SK-N-SH treated with all-trans-retinoic acid at 6 μM for 48 hours (cell line): ENCODE measurements around the gene RNF138.

ENCODE experiments used
- ATAC-seq: fragments of 200-7000 bp; cut with Tn5 transposase; 3 replicates; pipeline ENCODE4 v1.9.1; 2020; ENCODE audit warnings: mild to moderate bottlenecking, moderate library complexity
- ARNTL ChIP-seq: fragments of 450-650 bp; formaldehyde crosslinking; IDR thresholded peaks from 2 replicates; pipeline ENCODE4 v1.5.0; 2020; ENCODE audit warnings: low read depth, mild to moderate bottlenecking, moderate library complexity, borderline replicate concordance
- BACH2 ChIP-seq: fragments of 250-450 bp; sonication (Bioruptor Pico); IDR thresholded peaks from 2 replicates; pipeline ENCODE4 v1.9.0; 2021; ENCODE audit warnings: mild to moderate bottlenecking, borderline replicate concordance
- CREB5 ChIP-seq: fragments of 250-450 bp; sonication (Bioruptor Pico); IDR thresholded peaks from 2 replicates; pipeline ENCODE4 v1.5.1; 2020; ENCODE audit warnings: low read depth, mild to moderate bottlenecking, moderate library complexity
- CSDC2 ChIP-seq: fragments of 250-450 bp; sonication (Bioruptor Pico); IDR thresholded peaks from 2 replicates; pipeline ENCODE4 v1.5.0; 2020; ENCODE audit warnings: mild to moderate bottlenecking, moderate library complexity
- CSRNP3 ChIP-seq: fragments of 250-450 bp; sonication (Bioruptor Pico); IDR thresholded peaks from 2 replicates; pipeline ENCODE4 v1.5.1; 2021; ENCODE audit warnings: mild to moderate bottlenecking, moderate library complexity
- GLIS3 ChIP-seq: fragments of 250-450 bp; sonication (Bioruptor Pico); IDR thresholded peaks from 2 replicates; pipeline ENCODE4 v1.5.0; 2020; ENCODE audit warnings: mild to moderate bottlenecking, moderate library complexity
- ISL1 ChIP-seq: fragments of 250-450 bp; sonication (Bioruptor Pico); IDR thresholded peaks from 2 replicates; pipeline ENCODE4 v2.1.2; 2022; ENCODE audit warnings: mild to moderate bottlenecking, moderate library complexity
- OSR1 ChIP-seq: fragments of 250-450 bp; sonication (Bioruptor Pico); IDR thresholded peaks from 2 replicates; pipeline ENCODE4 v1.8.0; 2022; ENCODE audit warnings: moderate library complexity, mild to moderate bottlenecking, inconsistent platforms
- PATZ1 ChIP-seq: fragments of 250-450 bp; sonication (Bioruptor Pico); IDR thresholded peaks from 2 replicates; pipeline ENCODE4 v1.8.0; 2020; ENCODE audit warnings: mild to moderate bottlenecking, moderate library complexity, borderline replicate concordance
- POU6F1 ChIP-seq: fragments of 250-450 bp; sonication (Bioruptor Pico); IDR thresholded peaks from 2 replicates; pipeline ENCODE4 v1.8.0; 2021; ENCODE audit warnings: low read depth, mild to moderate bottlenecking, moderate library complexity, borderline replicate concordance
- PPARA ChIP-seq: fragments of 250-450 bp; sonication (Bioruptor Pico); IDR thresholded peaks from 2 replicates; pipeline ENCODE4 v1.5.0; 2020; ENCODE audit warnings: mild to moderate bottlenecking, borderline replicate concordance
- RARB ChIP-seq: fragments of 250-450 bp; sonication (Bioruptor Pico); IDR thresholded peaks from 2 replicates; pipeline ENCODE4 v1.8.0; 2021; ENCODE audit warnings: mild to moderate bottlenecking, moderate library complexity
- SNAI2 ChIP-seq: fragments of 250-450 bp; sonication (Bioruptor Pico); IDR thresholded peaks from 2 replicates; pipeline ENCODE4 v1.5.0; 2020; ENCODE audit warnings: mild to moderate bottlenecking, moderate library complexity
- TCF4 ChIP-seq: fragments of 250-450 bp; sonication (Bioruptor Pico); IDR thresholded peaks from 2 replicates; pipeline ENCODE4 v1.8.0; 2021; ENCODE audit warnings: mild to moderate bottlenecking, moderate library complexity, borderline replicate concordance
- TOX ChIP-seq: fragments of 250-450 bp; sonication (Bioruptor Pico); IDR thresholded peaks from 2 replicates; pipeline ENCODE4 v1.8.0; 2021; ENCODE audit warnings: mild to moderate bottlenecking, moderate library complexity, borderline replicate concordance
- TSHZ2 ChIP-seq: fragments of 250-450 bp; sonication (Bioruptor Pico); IDR thresholded peaks from 2 replicates; pipeline ENCODE4 v1.5.0; 2020; ENCODE audit warnings: mild to moderate bottlenecking, moderate library complexity
- ZFP3 ChIP-seq: fragments of 250-450 bp; sonication (Bioruptor Pico); IDR thresholded peaks from 2 replicates; pipeline ENCODE4 v1.5.0; 2020; ENCODE audit warnings: mild to moderate bottlenecking, moderate library complexity
- ZFP30 ChIP-seq: fragments of 450-650 bp; formaldehyde crosslinking; IDR thresholded peaks from 2 replicates; pipeline ENCODE4 v1.5.0; 2022; ENCODE audit warnings: mild to moderate bottlenecking, moderate library complexity
- ZNF70 ChIP-seq: fragments of 450-650 bp; formaldehyde crosslinking; IDR thresholded peaks from 2 replicates; pipeline ENCODE4 v1.5.0; 2020; ENCODE audit warnings: mild to moderate bottlenecking, moderate library complexity
- ZNF8 ChIP-seq: fragments of 450-650 bp; formaldehyde crosslinking; IDR thresholded peaks from 2 replicates; pipeline ENCODE4 v1.5.0; 2020; ENCODE audit warnings: mild to moderate bottlenecking, moderate library complexity

The RNF138 gene

GRCh38 chr18:32110005-32110404 lies 18.3 kb downstream of the RNF138 start (continued):
- TF ChIP-seq PATZ1 (CRISPR knock-in tag) = no peak
- TF ChIP-seq ISL1 (CRISPR knock-in tag) = no peak
- no peak for TF ChIP-seq ZFP3 (CRISPR knock-in tag)

GRCh38 chr18:32111706-32112105 lies 20.0 kb downstream of the RNF138 start:
- ATAC-seq = no peak
- no peak for TF ChIP-seq CREB5
- TF ChIP-seq SNAI2 = no peak
- no peak for TF ChIP-seq ARNTL (CRISPR knock-in tag)
- TF ChIP-seq ZFP30 (CRISPR knock-in tag) = no peak
- TF ChIP-seq ZNF8 (CRISPR knock-in tag) = no peak
- no peak for TF ChIP-seq CSRNP3 (CRISPR knock-in tag)
- no peak for TF ChIP-seq PPARA (CRISPR knock-in tag)
- TF ChIP-seq OSR1 (CRISPR knock-in tag) = no peak
- no peak for TF ChIP-seq GLIS3 (CRISPR knock-in tag)
- TF ChIP-seq TSHZ2 (CRISPR knock-in tag) = no peak
- TF ChIP-seq ZNF70 = no peak

- TF ChIP-seq PPARA (CRISPR knock-in tag) = no peak
- no peak for TF ChIP-seq ZFP30 (CRISPR knock-in tag)
- no peak for TF ChIP-seq CSDC2 (CRISPR knock-in tag)
- no peak for TF ChIP-seq ZNF8 (CRISPR knock-in tag)
- TF ChIP-seq OSR1 (CRISPR knock-in tag) = no peak
- no peak for TF ChIP-seq SNAI2
- TF ChIP-seq ZNF70 = no peak
- TF ChIP-seq TCF4 (CRISPR knock-in tag) = no peak
- TF ChIP-seq BACH2 (CRISPR knock-in tag) = no peak
- TF ChIP-seq POU6F1 (CRISPR knock-in tag) = no peak
Observed at GRCh38 chr18:32112826-32113225, 21.2 kb downstream of the RNF138 start.

GRCh38 chr18:32114293-32114942 lies 22.7 kb downstream of the RNF138 start:
- no peak for ATAC-seq
- no peak for TF ChIP-seq CSDC2 (CRISPR knock-in tag)
- no peak for TF ChIP-seq CSRNP3 (CRISPR knock-in tag)
- no peak for TF ChIP-seq SNAI2
- no peak for TF ChIP-seq CREB5
- TF ChIP-seq TOX (CRISPR knock-in tag) = no peak
- no peak for TF ChIP-seq OSR1 (CRISPR knock-in tag)
- TF ChIP-seq ARNTL (CRISPR knock-in tag) = no peak
- TF ChIP-seq PATZ1 (CRISPR knock-in tag) = no peak
- no peak for TF ChIP-seq ISL1 (CRISPR knock-in tag)
- TF ChIP-seq ZFP3 (CRISPR knock-in tag) = no peak
- TF ChIP-seq RARB = no peak
- no peak for TF ChIP-seq ZNF8 (CRISPR knock-in tag)

More at GRCh38 chr18:32112826-32113225, 21.2 kb downstream of the RNF138 start:
- no peak for ATAC-seq
